AG04450 (cell line): Measurements from ENCODE around the gene PIK3R5. TPM values are rescaled to one million over a fixed set of nuclear protein-coding genes. Genes with fewer than 3 reads are reported as not detected.

ENCODE experiments used
- CTCF ChIA-PET: fragments of 300-600, 350-600 bp; formaldehyde crosslinking; extraction: SDS; loops from one replicate; lab custom pipeline; 2022; ENCODE audit warnings: antibody characterized with exemption, inconsistent platforms; lab: Charles Lee
- POLR2A ChIA-PET: fragments of 350-600 bp; formaldehyde crosslinking; extraction: SDS; loops from one replicate; lab custom pipeline; 2021; ENCODE audit warnings: antibody characterized with exemption, inconsistent platforms; lab: Yijun Ruan, JAX
- DNase-seq: peaks from one replicate; pipeline ENCODE4 v3.0.0-alpha.2; 2011; ENCODE audit warnings: low read depth, low spot score
- H3K27ac ChIP-seq: one replicate; pipeline ENCODE4 v1.5.1; 2012; ENCODE audit warnings: low read depth, low read length, control low read depth
- H3K27me3 ChIP-seq: one replicate; pipeline ENCODE4 v1.6.0; 2012; ENCODE audit warnings: low read length; ENCODE audit not compliant: control insufficient read depth, insufficient read depth
- H3K4me3 ChIP-seq: 2 replicates; pipeline ENCODE4 v1.5.1; 2011; ENCODE audit warnings: mild to moderate bottlenecking, low read depth, low read length, control low read depth
- H3K9me3 ChIP-seq: 2 replicates; pipeline ENCODE4 v1.5.1; 2012; ENCODE audit warnings: low read length; ENCODE audit not compliant: control insufficient read depth, insufficient read depth
- polyA plus RNA-seq: library from polyadenylated mRNA; depleted of rRNA; stranded (reverse); fragments of >200 nt; gene quantifications from 2 replicates; pipeline ENCODE4 v1.2.3, GENCODE V29; 2011
- TF ChIP-seq, protein P1 (sequence below): IDR thresholded peaks from 2 replicates; pipeline ENCODE4 v1.5.1; 2011; ENCODE audit warnings: low read depth, low read length, control low read depth, inconsistent platforms

Gene PIK3R5
- polyA plus RNA-seq, 1 experiment = not detected

DNA sequence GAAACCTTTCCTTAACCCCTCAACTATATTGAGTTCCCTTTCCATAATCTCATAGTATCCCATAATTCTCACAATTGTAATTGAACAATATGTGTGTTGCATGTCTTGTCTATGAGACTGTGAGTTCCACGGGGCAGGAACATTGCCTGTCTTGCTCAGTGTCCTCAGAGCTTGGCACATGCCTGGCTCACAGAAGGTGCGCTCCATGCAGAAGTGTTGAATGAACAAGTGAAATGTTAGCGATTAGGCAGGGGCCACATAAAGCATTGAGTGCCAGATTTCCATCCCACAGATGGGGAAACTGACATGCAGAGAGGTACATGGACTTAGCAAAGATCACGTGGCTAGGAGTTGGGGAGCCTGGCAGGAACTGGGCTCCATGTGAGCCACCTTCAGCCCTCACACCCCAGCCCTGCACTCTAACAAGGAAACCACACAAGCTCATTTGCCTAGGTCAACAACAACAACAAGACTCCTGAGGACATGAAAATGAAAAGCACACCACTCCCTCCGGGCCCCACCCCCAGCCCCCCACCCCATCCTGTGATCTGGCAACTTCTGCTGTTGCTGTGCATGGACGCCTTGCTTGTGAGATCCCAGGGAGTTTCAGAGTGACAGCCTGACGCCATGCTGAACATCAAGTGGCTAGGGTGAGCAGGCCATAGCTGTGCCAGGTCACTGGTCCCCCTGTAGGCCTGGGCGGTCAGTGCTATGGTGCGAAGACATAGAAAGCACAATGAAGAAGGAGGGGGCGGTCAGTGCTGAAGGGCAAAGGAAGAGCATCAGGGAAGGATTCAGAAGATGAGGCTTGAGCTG, 5.0 kb downstream of the PIK3R5 start:
- ChIA-PET CTCF (no interaction called here), POLR2A (no interaction called here)
- DNase-seq = no peak
- Histone ChIP-seq H3K27me3 (no peaks in the 10 kb centered on the region), H3K4me3 (no peak overlapping the region), H3K9me3 (peaks cover 8% of the 10 kb centered on the region; the same call in 1 of the 2 replicates), H3K27ac (no peak overlapping the region)
- TF ChIP-seq, protein P1, sequence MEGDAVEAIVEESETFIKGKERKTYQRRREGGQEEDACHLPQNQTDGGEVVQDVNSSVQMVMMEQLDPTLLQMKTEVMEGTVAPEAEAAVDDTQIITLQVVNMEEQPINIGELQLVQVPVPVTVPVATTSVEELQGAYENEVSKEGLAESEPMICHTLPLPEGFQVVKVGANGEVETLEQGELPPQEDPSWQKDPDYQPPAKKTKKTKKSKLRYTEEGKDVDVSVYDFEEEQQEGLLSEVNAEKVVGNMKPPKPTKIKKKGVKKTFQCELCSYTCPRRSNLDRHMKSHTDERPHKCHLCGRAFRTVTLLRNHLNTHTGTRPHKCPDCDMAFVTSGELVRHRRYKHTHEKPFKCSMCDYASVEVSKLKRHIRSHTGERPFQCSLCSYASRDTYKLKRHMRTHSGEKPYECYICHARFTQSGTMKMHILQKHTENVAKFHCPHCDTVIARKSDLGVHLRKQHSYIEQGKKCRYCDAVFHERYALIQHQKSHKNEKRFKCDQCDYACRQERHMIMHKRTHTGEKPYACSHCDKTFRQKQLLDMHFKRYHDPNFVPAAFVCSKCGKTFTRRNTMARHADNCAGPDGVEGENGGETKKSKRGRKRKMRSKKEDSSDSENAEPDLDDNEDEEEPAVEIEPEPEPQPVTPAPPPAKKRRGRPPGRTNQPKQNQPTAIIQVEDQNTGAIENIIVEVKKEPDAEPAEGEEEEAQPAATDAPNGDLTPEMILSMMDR = no peak

DNA sequence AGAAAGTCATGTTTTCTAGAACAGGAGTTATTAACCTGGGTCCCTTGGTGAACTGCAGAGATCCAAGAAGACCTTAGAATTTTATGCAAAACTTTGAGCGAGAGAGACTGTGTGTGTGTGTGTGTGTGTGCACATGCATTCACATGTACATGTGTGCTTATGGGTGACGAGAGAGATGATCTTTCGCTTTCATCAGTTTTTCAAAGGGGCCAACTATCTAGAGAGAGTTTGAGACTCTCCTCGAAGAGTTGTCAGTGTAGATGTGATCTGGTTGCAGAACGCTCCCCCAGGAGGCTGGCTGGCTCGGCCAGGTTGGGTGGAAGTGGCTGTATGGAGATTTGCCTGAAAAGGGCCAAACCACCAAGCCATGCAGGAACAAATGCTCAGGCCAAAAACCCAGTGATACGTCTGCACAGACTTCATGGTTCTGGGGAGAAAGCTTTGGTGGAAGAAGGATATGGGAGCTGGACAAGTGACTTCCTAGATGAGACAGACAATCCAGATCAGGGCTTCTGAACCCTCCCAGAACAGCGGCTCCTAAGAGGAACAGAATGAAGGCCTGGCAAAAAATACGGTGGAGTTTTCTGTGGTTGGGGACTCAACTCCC, 6.1 kb downstream of the PIK3R5 start:
- DNase-seq = no peak
- ChIA-PET POLR2A (no interaction called here), CTCF (no interaction called here)
- no peak overlapping the region for H3K4me3 ChIP-seq
- H3K27me3 ChIP-seq = no peaks in the 10 kb centered on the region
- H3K27ac ChIP-seq = no peak overlapping the region
- TF ChIP-seq, protein P1 = no peak
- no peaks in the 10 kb centered on the region; the same call in 1 of the 2 replicates for H3K9me3 ChIP-seq

DNA sequence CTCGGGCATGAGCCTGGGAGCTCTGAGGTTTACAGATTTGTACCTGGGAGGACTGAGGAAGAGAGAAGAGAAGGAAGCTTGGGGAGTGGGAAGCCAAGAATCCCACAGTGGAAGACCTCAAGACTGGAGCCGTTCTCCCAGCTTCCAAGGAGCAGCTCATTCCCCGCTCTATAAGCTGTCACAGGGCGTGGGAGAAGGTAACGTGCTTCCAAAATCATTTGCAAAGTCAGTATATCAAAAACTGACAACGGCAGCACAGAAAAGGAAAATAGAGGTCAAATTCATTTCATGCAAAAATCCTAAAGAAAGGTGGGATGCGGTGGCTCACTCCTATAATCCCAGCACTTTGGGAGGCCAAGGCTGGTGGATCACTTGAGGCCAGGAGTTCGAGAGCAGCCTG, 7.8 kb downstream of the PIK3R5 start:
- TF ChIP-seq, protein P1 = no peak
- POLR2A ChIA-PET = no interaction called here
- Histone ChIP-seq H3K9me3 (no peaks in the 10 kb centered on the region; the same call in 1 of the 2 replicates), H3K27ac (no peak overlapping the region), H3K4me3 (no peak overlapping the region), H3K27me3 (no peaks in the 10 kb centered on the region)
- DNase-seq = no peak
- CTCF ChIA-PET = no interaction called here

GRCh38 chr17:8956465-8956902, 9.0 kb downstream of the PIK3R5 start:
- H3K4me3 ChIP-seq = no peak overlapping the region
- ChIA-PET CTCF (no interaction called here), POLR2A (no interaction called here)
- no peaks in the 10 kb centered on the region; the same call in 1 of the 2 replicates for H3K9me3 ChIP-seq
- no peaks in the 10 kb centered on the region for H3K27me3 ChIP-seq
- TF ChIP-seq, protein P1 = no peak
- H3K27ac ChIP-seq = no peak overlapping the region
- DNase-seq = no peak
